GM19238 (cell line): ENCODE results near the gene YBX2.
"Not testable (repeated sequence)": the region's sequence is repeated elsewhere in the genome, so short reads cannot be mapped to it uniquely, and the experiment has no call there.

Source experiments
- DNase-seq: peaks from one replicate; pipeline ENCODE4 v3.0.0; 2011; ENCODE audit warnings: low spot score; ENCODE audit not compliant: insufficient read length

YBX2 gene

DNA sequence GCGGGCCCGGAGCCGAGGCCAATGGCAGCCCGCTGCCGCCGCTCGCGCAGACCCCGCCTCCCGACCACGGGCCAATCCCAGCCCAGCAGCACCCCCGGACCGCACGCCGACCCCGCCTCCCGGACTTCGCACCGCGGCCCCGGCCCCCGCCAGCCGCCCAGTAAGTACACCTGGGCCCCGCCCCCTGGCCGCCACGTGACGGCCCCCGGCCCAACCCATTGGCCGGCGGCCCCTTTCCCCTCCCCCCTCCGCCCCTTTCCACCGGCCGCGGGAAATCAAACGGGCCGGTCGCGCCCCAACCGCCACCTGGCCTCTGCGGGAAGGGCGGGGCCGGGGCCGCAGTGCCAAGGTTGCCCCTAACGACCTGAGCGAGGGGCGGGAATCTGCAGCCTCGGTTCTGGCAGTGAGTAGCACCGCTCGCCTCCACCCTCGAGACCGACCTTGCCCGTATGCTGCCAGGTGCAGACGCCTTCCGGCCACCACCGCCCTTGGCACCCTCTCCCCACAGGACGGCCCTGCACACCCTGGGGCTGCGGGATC lies at the start of gene YBX2:
Gene YBX2, minus strand, starts transcription at position 26 of the 540 bp plus-strand sequence. CDS start 139 bp downstream, outside the sequence.
- peak; percentile 86 for DNase-seq

DNA sequence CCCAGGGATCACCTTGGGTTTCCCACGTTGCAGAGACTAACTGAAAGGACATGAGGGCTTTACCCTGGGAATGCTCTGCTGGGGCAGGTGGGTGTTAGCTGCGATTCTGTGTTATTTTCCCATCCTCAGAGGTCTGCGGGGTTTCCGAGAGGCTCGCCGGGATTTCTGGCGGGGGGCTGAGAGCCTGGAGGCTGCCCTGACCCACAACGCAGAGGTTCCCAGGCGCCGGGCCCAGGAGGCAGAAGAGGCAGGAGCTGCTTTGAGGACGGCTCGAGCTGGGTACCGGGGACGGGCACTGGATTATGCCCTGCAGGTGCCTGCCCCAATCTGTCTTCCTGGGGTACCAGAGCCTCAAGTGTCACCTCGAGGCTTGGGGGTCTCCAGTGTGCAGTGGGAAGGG lies 48.8 kb upstream of the YBX2 start:
- no peak for DNase-seq

DNA sequence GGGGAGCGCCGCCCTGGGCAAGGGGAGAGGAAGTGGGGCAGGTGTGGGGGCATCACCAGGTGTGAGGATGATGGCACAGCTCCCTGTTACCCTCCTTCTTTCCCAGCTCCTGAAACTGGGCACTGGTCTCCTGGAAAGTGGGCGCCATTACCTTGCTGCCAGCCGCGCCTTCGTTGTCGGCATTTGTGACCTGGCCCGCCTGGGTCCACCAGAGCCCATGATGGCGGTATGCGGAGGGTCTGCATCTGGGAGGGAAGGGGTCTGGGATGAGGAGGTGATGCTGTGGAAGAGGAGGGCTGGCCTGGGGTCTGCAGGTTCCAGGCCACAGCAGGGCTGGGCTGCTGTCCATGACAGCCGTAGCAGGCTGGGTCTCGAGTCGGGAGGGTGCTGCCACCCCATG lies 47.4 kb upstream of the YBX2 start:
- DNase-seq: no peak

- DNase-seq: no peak
Observed at GRCh38 chr17:7340179-7340578, 45.7 kb upstream of the YBX2 start.

GRCh38 chr17:7337600-7337999 lies 43.2 kb upstream of the YBX2 start:
- not testable (repeated sequence) for DNase-seq

GRCh38 chr17:7336240-7337175 lies 42.1 kb upstream of the YBX2 start, which contains the start of gene ACAP1:
TSS of gene ACAP1 (plus strand) at chr17:7336529. CDS start at chr17:7336735, 206 bp downstream.
- DNase-seq: peak; percentile 79

DNA sequence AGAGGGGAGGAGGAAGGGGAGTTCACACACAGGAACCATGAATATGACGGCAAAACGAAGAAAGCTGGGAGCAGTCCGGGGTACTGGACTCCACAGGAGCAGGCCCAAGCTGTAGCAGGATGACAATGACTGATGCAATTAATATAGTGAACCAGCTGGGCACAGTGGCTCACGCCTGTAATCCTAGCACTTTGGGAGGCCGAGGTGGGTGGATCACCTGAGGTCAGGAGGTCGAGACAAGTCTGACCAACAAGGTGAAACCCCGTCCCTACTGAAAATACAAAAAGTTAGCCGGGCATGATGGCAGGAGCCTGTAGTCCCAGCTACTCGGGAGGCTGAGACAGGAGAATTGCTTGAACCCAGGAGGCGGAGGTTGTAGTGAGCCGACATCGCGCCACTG lies 41.3 kb upstream of the YBX2 start:
- not testable (repeated sequence) for DNase-seq

DNA sequence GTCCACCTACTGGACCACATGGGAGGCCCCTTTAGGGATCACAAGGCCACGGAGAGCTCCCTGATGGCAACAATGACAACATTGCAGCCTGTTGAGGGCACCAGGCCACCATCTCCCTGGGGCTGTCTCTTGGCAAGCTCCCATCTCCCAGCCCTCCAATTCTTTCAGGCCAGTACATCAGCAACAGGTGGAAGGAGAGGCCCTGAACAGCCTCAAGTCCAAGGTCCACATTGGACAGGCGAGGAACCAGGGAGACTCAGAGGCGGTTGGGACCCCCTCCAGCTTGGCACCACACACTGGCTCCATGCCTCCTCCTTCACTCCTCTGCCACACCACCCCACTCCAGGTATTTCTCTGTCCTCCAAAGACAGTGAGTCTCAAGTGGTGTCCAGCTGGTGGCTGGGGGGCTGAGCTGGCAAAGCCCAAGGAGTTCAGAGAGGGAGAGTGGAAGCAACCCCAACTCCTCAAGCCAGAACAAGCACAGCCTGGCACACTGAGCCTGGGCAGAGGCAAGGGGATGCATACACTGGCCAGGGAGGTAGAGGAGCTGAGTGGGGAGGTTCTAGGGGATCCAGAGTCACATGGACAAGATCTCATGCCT lies 40.6 kb upstream of the YBX2 start:
- no peak for DNase-seq

DNA sequence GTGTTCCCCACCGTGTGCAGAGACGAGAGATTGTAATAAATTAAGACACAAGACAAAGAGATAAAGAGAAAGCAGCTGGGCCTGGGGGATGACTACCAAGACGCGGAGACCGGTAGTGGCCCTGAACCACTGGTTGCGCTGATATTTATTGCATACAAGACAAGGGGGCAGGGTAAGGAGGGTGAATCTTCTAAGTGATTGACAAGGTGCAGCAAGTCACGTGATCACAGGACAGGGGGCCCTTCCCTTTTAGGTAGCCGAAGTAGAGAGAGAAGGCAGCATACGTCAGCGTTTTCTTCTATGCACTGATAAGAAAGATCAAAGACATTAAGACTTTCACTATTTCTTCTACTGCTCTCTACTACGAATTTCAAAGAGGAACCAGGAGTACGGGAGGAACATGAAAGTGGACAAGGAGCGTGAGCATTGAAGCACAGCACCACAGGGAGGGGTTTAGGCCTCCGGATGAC lies 38.2 kb upstream of the YBX2 start:
- DNase-seq: not testable (repeated sequence)

- no peak for DNase-seq
Observed at GRCh38 chr17:7332111-7332510, 37.7 kb upstream of the YBX2 start.

DNA sequence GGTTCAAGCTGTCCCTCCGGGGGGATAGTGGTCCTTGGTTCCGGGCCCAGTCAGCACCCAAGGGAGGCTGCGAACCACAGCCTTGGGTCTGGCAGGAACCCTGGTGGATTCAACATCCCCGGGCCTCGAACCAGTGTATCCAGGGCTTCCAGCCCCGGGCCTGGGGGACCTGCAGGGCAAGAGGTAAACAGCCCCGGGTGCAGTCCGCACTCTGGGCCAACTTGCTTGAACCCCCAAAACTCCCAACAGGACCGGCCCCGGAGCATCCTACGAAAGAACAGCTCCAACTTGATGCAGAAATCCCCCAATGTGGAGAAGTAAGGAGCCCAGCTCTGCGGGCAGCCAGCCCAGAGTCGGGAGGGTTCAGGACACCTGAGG lies 36.2 kb upstream of the YBX2 start:
- DNase-seq: no peak

- DNase-seq: peak; percentile 87
Observed at GRCh38 chr17:7329997-7330637, 35.7 kb upstream of the YBX2 start.

DNA sequence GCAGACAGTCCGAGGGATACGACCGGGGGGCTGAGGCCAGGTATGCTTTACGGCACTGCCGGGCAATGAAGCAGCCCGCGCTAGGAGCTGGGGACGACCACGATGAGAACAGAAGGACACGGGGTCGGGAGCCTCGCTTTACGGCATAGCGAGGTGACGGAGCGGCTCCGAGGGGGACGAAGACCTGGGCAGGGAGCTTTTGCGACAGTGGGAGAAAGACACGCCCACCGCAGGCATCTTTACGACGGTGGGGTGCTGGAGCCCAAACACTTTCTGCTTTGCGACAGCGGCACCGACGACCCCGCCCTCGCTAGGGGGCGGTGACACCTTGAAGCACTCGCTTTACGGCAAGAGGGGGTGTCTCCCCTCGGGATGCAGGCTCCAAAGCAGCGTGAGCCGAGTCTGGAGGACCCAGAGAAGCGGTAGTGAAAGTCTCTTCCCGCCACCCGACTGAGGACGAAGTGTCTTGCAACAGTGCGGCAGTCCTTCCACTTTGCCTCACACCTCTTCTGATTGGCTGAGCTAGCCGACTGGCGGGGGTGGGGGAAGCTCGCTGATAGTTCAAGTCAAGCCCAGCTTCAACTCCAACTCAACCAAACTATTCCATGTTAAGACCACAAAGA lies 35.0 kb upstream of the YBX2 start:
- peak; percentile 97 for DNase-seq

DNA sequence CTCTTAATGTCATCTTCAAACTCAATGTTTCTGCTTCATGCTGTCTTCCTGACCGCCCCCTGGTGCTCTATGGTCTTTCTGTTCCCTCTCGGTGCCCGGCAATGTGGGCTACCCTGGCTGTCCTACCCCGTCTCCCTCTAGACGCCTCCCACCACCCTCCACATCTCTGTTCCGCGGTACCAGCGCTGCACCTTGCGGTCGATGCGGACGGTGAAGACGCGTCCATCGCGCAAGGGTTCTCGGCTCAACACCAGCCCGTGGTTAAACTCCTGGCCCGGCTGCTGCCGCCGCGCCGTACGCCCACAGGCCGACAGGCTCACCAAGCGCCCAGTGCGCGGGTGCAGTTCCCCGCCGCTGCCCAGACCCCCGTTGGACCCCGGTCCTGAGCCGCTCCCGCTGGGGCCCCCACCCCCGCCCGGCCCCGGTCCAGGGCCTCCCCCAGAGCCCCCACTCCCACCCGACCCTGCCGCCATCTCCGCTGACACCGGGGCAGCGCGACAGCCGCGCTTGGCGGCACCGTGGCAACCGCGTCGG lies 34.5 kb upstream of the YBX2 start, which contains the start of gene NEURL4:
Gene NEURL4, minus strand, starts transcription at position 496 of the 534 bp plus-strand sequence. Its CDS starts 23 bp downstream, at position 473.
- DNase-seq: peak; percentile 61

DNA sequence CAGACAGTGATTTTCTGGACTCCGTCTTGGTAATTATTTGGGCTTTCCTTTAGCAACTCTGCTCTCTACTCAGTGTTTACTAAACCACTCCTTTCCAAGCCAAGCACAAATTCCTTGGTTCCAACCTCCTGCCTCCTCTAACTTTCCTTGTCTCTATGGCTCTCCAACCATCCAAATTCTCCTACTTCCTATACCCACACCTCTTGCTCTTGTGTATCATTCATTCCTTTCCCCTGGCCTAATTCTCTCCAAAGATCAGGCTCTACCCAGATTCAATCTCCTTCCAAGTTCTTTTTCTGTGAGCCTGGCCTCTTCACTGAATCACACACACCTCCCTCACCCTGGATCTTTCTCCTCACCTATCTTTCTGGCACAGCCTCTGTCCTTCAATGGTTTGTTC lies 33.6 kb upstream of the YBX2 start:
- no peak for DNase-seq

DNA sequence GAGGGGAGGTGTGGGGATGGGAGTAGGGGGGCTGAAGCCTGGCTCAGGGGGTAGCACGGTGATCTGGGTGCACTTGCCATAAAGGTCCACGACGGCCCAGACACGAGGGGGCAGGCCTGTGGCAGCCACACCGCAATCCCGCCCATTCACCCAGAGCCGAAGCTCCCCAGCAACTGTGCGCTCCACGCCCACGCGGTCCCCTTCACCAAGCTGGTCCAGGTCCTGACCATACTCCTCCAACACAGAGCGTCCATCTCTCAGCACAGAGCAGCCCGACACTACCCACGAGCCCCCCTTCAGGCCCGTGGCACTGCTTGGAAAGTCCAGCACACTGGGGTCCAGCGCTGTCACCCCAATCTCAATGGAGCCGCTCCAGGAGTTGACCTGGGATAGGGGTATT lies 33.1 kb upstream of the YBX2 start:
- DNase-seq: no peak

GRCh38 chr17:7327056-7327455 lies 32.6 kb upstream of the YBX2 start:
- DNase-seq: no peak

DNA sequence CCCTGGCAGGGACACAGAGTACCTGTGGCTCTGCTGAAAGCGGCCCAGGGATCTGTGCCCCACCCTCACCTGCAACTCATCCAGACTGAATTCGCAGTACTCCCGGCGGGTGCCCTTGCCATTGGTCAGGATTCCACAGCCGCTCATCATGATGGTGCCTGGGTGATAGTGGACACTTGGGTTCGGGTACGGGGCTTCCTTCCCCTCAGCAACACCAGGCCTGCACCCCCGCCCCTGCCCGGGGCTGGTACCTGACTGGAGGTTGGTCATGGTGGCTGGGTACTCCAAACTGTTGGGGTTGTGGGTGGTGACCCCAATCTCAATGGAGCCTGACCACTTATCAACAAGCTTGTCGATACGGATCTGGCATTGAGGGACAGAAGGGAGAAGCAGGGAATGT lies 31.7 kb upstream of the YBX2 start:
- DNase-seq: no peak

GRCh38 chr17:7325031-7325528 lies 30.6 kb upstream of the YBX2 start:
- no peak for DNase-seq

DNA sequence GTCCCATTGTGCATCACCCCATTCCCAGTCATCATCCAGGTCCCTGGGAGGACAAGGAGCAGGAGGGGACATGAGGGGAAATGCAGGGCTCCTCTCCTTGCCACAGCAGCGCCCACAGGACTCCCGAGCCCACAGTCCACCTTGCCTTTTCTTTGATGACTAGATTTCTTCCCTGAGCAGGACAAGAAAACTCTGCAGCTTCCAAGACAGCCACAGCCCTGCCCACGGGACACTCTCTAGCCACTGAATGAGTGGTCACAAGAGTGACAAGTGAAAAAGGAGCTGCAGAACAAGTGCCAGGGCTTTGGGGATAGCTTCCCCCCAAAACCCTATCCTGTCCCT lies 30.0 kb upstream of the YBX2 start:
- no peak for DNase-seq
